Activated T-cell treated with anti-CD3 and anti-CD28 coated beads for 1 hour (primary cell): ENCODE data around the gene ASAP2.

ENCODE experiments used
- DNase-seq: peaks from one replicate; pipeline ENCODE4 v3.0.0-alpha.2; 2020; ENCODE audit warnings: low read depth

The ASAP2 gene

GRCh38 chr2:9430316-9431293 lies 224.0 kb downstream of the ASAP2 start:
- DNase-seq: no peak

DNA sequence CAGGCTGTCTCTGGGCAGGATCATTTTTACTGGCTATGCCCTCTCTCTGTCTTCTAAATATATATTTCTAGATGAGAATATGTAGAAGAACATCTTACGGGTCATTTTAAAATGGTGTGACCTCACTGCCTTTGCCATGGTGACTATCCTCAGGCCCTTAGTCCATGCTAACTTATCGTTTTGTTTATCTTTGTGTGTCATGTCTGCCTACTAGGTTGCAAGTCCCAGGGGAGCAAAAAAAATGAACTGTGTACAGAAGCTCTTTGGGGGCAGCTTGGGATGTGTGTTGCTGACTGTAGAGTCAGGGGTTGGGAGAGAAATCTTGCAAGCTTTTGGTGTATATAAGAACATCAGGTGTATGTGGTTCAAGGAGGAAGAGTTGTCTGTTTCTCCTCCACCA lies 227.9 kb downstream of the ASAP2 start:
- no peak for DNase-seq

DNA sequence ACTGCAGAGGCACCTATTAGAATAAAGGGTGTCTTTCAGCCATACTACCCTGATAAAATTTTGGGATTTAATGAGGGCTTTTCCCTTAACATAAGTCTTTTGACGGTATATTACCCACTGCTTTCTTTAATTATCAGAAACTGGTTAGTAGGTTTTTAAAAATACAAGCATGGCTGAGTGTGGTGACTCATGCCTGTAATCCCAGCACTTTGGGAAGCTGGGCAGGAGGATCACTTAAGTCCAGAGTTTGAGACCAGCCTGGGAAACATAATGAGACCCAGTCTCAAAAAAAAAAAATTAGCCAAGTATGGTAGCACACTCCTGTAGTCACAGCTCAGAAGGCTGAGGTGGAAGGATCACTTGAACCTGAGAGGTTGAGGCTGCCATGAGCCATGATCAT lies 232.9 kb downstream of the ASAP2 start:
- DNase-seq: no peak

DNA sequence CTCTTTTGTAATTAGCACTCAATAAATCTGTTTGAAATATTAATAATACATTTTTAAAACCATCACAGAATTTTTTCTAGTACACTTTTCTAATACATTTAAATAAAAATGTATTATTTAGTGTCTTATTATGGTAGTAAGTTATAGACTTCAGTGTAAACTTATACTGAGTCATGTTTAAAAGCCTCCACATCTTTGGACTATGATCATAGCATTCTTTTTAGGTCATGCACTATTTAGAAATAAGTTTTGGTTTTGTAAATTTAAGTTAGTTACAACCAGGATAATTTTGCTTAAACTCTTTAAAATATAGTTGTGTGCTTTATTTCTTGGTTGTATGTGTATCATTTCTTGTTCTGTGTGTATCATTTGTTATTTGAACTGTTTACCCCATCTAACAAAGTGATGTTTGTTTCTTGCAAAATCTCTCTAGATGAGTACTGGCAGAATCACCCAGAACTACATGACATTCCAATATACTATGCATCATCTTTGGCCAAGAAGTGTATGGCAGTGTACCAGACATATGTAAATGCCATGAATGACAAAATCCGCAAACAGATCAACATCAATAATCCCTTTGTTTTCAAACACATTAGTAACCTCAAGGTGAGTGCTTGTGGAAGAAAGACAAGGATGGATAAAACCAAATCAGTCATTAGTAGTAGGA lies 233.6 kb downstream of the ASAP2 start:
- DNase-seq: no peak

GRCh38 chr2:9441556-9441955 lies 234.9 kb downstream of the ASAP2 start:
- DNase-seq: no peak

- DNase-seq: no peak
Measured at GRCh38 chr2:9443526-9443925, 236.9 kb downstream of the ASAP2 start.

- DNase-seq: no peak
Measured at GRCh38 chr2:9445089-9445488, 238.5 kb downstream of the ASAP2 start.

GRCh38 chr2:9451231-9451630 lies 244.6 kb downstream of the ASAP2 start:
- no peak for DNase-seq
